AG04450 (cell line): ENCODE data around the gene IL3RA. TPM values are rescaled to one million over a fixed set of nuclear protein-coding genes. Genes with fewer than 3 reads are reported as not detected.

ENCODE experiments used
- CTCF ChIA-PET: fragments of 300-600, 350-600 bp; formaldehyde crosslinking; extraction: SDS; loops from one replicate; lab custom pipeline; 2022; ENCODE audit warnings: antibody characterized with exemption, inconsistent platforms; lab: Charles Lee
- POLR2A ChIA-PET: fragments of 350-600 bp; formaldehyde crosslinking; extraction: SDS; loops from one replicate; lab custom pipeline; 2021; ENCODE audit warnings: antibody characterized with exemption, inconsistent platforms; lab: Yijun Ruan, JAX
- DNase-seq: peaks from one replicate; pipeline ENCODE4 v3.0.0-alpha.2; 2011; ENCODE audit warnings: low read depth, low spot score
- H3K27ac ChIP-seq: one replicate; pipeline ENCODE4 v1.5.1; 2012; ENCODE audit warnings: low read depth, low read length, control low read depth
- H3K27me3 ChIP-seq: one replicate; pipeline ENCODE4 v1.6.0; 2012; ENCODE audit warnings: low read length; ENCODE audit not compliant: control insufficient read depth, insufficient read depth
- H3K4me3 ChIP-seq: 2 replicates; pipeline ENCODE4 v1.5.1; 2011; ENCODE audit warnings: mild to moderate bottlenecking, low read depth, low read length, control low read depth
- H3K9me3 ChIP-seq: 2 replicates; pipeline ENCODE4 v1.5.1; 2012; ENCODE audit warnings: low read length; ENCODE audit not compliant: control insufficient read depth, insufficient read depth
- polyA plus RNA-seq: library from polyadenylated mRNA; depleted of rRNA; stranded (reverse); fragments of >200 nt; gene quantifications from 2 replicates; pipeline ENCODE4 v1.2.3, GENCODE V29; 2011
- TF ChIP-seq, protein P1 (sequence below): IDR thresholded peaks from 2 replicates; pipeline ENCODE4 v1.5.1; 2011; ENCODE audit warnings: low read depth, low read length, control low read depth, inconsistent platforms

Gene IL3RA
- polyA plus RNA-seq, 1 experiment: not detected

DNA sequence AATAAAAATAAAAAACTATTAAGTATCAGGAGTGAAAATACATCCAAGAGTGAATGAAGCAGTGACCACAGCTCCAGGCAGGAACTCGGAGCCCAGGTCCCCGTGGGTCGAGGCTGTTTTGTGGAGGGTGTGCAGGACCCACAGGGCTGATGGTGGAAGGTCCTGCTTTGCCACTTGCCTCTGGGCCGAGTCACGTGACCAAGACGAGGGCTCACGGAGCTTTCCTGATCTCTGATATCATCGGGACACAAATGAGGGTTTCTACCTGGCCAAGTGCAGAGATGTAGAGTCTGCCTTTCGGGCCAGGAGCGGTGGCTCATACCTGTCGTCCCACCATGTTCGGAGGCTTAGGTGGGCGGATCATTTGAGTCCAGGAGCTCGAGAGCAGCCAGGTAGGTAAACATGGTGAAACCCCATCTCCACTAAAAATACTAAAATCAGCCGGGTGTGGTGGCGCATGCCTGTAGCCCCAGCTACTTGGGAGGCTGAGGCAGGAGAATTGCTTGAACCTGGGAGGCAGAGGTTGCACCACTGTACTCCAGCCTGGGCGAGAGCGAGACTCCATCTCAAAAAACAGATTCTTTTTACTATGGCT, 48.2 kb downstream of the IL3RA start:
- H3K4me3 ChIP-seq: no peak overlapping the region
- CTCF ChIA-PET: no interaction called here
- H3K9me3 ChIP-seq: no peaks in the 10 kb centered on the region; the same call in 1 of the 2 replicates
- TF ChIP-seq, protein P1, sequence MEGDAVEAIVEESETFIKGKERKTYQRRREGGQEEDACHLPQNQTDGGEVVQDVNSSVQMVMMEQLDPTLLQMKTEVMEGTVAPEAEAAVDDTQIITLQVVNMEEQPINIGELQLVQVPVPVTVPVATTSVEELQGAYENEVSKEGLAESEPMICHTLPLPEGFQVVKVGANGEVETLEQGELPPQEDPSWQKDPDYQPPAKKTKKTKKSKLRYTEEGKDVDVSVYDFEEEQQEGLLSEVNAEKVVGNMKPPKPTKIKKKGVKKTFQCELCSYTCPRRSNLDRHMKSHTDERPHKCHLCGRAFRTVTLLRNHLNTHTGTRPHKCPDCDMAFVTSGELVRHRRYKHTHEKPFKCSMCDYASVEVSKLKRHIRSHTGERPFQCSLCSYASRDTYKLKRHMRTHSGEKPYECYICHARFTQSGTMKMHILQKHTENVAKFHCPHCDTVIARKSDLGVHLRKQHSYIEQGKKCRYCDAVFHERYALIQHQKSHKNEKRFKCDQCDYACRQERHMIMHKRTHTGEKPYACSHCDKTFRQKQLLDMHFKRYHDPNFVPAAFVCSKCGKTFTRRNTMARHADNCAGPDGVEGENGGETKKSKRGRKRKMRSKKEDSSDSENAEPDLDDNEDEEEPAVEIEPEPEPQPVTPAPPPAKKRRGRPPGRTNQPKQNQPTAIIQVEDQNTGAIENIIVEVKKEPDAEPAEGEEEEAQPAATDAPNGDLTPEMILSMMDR: no peak
- no peak for DNase-seq
- no peaks in the 10 kb centered on the region for H3K27me3 ChIP-seq
- POLR2A ChIA-PET: no interaction called here
- H3K27ac ChIP-seq: no peak overlapping the region

DNA sequence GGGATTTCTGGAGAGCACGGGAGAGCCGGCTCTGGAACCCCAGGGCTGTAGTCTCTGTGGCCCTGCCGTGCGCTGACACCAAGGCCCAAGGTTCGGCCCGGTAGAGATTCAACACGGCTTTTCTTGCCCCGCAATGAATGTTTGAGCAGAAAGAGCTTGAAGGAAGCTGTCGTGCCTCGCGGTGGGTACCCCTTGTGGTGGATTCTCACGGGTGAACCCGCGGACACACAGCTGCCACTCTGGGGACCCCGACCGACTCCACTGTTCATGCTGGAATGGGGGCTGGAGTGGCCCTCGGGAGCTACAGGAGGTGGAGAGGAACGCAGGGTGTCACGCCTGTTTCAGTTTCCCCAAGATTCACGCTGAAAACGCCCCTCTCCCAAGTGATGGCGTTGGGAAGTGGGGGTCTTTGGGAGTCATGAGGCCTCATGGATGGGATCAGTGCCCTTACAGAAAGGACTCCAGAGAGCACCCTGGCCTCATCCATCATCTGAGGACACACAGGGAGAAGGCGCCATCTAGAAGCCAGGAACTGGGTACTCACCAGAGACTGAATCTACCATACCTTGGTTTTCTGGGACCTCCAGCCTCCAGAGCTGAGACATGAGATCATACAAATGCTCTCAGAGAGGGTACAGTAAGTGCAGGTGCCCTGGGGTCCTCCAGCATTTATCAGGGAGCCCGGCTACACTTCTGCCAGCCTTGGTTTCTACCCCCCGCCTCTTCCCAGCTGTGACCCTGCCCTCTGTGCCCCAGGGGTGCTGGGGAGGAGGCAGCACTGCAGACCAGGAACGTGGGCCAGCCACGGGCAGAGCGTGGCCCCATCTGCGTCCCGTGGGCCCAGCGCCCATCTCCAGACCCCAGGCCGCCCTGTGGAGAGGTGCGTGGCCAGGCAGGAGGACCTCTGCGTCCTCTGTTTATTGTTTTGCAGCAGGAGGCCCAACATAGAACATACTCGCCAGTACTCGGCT, 49.0 kb downstream of the IL3RA start:
- CTCF ChIA-PET: no interaction called here

DNA sequence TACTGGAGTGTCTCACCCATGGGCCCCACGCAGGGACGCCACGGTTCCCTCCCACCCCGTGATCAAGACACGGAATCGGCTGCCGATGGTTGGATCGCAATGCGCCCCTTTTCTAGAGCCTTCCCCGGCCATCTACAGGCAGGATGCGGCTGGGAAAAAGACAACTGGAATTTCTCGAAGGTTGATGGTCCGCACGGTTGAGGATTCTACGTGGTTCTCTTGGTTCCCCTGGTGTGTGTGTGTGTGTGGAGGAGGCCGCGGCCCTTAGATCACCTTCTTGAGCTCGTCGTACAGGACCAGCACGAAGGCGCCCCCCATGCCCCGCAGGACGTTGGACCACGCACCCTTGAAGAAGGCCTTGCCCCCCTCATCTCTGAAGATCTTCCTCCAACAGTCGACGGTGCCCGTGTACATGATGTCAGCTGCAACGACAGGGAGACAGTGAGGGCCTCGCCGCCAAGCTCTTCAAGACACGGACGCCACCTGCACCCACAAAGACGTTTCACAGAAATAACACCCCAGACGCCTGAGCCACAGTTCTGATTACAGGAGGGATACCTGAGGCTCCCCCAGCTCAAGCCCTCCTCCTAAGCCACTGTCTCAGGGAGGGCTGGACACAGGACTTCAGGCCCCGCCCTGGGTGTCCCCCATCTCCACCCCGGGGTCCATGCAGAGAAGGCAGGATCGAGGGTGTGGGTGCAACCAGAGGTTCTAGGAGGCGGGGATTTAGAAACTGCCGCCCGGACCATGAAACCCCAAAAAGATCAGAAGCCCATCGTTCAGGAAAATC, 49.9 kb downstream of the IL3RA start:
- Histone ChIP-seq H3K9me3 (no peaks in the 10 kb centered on the region; the same call in 1 of the 2 replicates), H3K4me3 (no peak overlapping the region), H3K27me3 (no peaks in the 10 kb centered on the region), H3K27ac (no peak overlapping the region)
- DNase-seq: no peak
- TF ChIP-seq, protein P1: no peak
- ChIA-PET CTCF (no interaction called here), POLR2A (no interaction called here)

More for the DNA sequence above, 49.0 kb downstream of the IL3RA start:
- POLR2A ChIA-PET: no interaction called here
- TF ChIP-seq, protein P1: no peak
- Histone ChIP-seq H3K9me3 (no peaks in the 10 kb centered on the region; the same call in 1 of the 2 replicates), H3K4me3 (no peak overlapping the region), H3K27ac (peak overlapping the region; percentile 31), H3K27me3 (no peaks in the 10 kb centered on the region)
- no peak for DNase-seq

DNA sequence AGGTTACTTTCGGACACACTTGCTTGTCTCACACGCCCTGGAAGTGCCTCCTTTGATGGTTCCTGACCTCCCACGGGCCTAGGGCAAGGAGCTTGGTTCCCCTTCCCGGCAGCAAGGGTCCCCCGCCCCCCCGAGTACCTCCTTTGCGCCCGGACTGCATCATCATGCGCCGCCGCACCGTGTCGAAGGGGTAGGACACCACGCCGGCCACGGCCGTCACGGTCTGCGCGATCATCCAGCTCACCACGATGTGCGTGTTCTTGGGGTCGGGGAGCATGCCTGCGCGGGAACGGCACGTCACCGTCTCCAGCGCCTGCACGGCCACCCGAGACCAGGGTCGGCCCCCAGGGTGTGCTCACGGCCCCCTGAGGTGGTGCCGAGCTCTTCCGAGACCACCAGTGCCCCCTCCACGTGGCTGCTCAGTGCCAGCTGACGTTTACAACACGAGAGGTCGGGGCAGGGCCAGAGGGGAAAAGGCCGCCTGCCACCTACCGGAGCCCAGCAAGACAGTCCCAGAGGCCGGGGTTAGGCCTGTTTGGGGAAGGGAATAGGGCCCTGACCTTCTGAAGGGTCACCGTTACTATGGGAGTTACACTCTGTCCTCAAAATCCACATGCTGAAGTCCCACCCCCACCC, 50.7 kb downstream of the IL3RA start:
- no peak for DNase-seq
- CTCF ChIA-PET: no interaction called here
- H3K27ac ChIP-seq: no peak overlapping the region

More for the DNA sequence above, 50.7 kb downstream of the IL3RA start:
- Histone ChIP-seq H3K9me3 (no peaks in the 10 kb centered on the region; the same call in 1 of the 2 replicates), H3K27me3 (no peaks in the 10 kb centered on the region), H3K4me3 (no peak overlapping the region)
- POLR2A ChIA-PET: no interaction called here
- TF ChIP-seq, protein P1: no peak
